IMR-90 (cell line): ENCODE measurements around the gene CUEDC2. TPM values are rescaled to one million over a fixed set of nuclear protein-coding genes. Genes with fewer than 3 reads are reported as not detected.

Experiments used
- ATAC-seq: fragments of 200-7000 bp; cut with Tn5 transposase; 2 replicates; pipeline ENCODE4 v1.9.1; 2020; ENCODE audit warnings: low read depth, mild to moderate bottlenecking, moderate library complexity
- BruUV-seq: library from RNA; stranded (reverse); fragments of 400-500 nt; replicated peaks from 2 replicates; lab custom pipeline; 2021; lab: Mats Ljungman, UMichigan
- CTCF ChIA-PET: fragments of 300-600 bp; formaldehyde crosslinking; extraction: SDS; loops from one replicate; lab custom pipeline; 2021; ENCODE audit warnings: antibody characterized with exemption; lab: Yijun Ruan, JAX
- POLR2A ChIA-PET: fragments of 300-600 bp; sonication (Branson Sonifier 250); formaldehyde crosslinking; loops from one replicate; lab custom pipeline; 2022; ENCODE audit warnings: antibody characterized with exemption; ENCODE audit not compliant: unreplicated experiment; lab: Charles Lee
- DNase-seq: peaks from one replicate; pipeline ENCODE4 v3.0.0; 2013
- H2AFZ ChIP-seq: replicated peaks from 2 replicates; pipeline ENCODE3; 2013; ENCODE audit warnings: low read length, mild to moderate bottlenecking; ENCODE audit not compliant: poor library complexity
- H2AK5ac ChIP-seq: 2 replicates; pipeline ENCODE4 v1.6.1; 2013; ENCODE audit warnings: low read depth, low read length, inconsistent platforms
- H2AK9ac ChIP-seq: replicated peaks from 2 replicates; pipeline ENCODE3; 2013; ENCODE audit warnings: mild to moderate bottlenecking, low read depth, low read length, moderate library complexity; ENCODE audit not compliant: poor library complexity
- H2BK120ac ChIP-seq: 2 replicates; pipeline ENCODE4 v1.6.1; 2013; ENCODE audit warnings: low read depth, low read length, inconsistent platforms
- H2BK15ac ChIP-seq: 3 replicates; pipeline ENCODE4 v1.6.1; 2013; ENCODE audit warnings: low read depth, low read length, inconsistent platforms
- H2BK20ac ChIP-seq: 2 replicates; pipeline ENCODE4 v1.6.1; 2013; ENCODE audit warnings: low read depth, mild to moderate bottlenecking, inconsistent platforms, low read length, moderate library complexity
- H2BK5ac ChIP-seq: 2 replicates; pipeline ENCODE4 v1.6.1; 2013; ENCODE audit warnings: mild to moderate bottlenecking, low read depth, low read length, inconsistent platforms; ENCODE audit not compliant: poor library complexity, severe bottlenecking
- H3K14ac ChIP-seq: replicated peaks from 2 replicates; pipeline ENCODE4 v1.6.1; 2013; ENCODE audit warnings: low read depth, low read length, inconsistent platforms
- H3K18ac ChIP-seq: 2 replicates; pipeline ENCODE4 v1.6.1; 2013; ENCODE audit warnings: low read depth, low read length, control low read depth
- H3K23ac ChIP-seq: 2 replicates; pipeline ENCODE4 v1.6.1; 2013; ENCODE audit warnings: low read depth, low read length, inconsistent platforms
- H3K27ac ChIP-seq: 2 replicates; pipeline ENCODE4 v1.5.1; 2013; ENCODE audit warnings: mild to moderate bottlenecking, control low read depth, low read length; ENCODE audit not compliant: insufficient read depth
- H3K27me3 ChIP-seq: 2 replicates; pipeline ENCODE4 v1.6.1; 2013; ENCODE audit warnings: low read length; ENCODE audit not compliant: control insufficient read depth, insufficient read depth
- H3K36me3 ChIP-seq: 2 replicates; pipeline ENCODE4 v1.6.1; 2013; ENCODE audit warnings: low read length, mixed read lengths; ENCODE audit not compliant: control insufficient read depth, insufficient read depth
- H3K4ac ChIP-seq: 2 replicates; pipeline ENCODE4 v1.6.1; 2013; ENCODE audit warnings: low read depth, low read length, inconsistent platforms
- H3K4me1 ChIP-seq: 2 replicates; pipeline ENCODE4 v1.6.1; 2013; ENCODE audit warnings: low read length, mixed read lengths; ENCODE audit not compliant: control insufficient read depth, insufficient read depth
- H3K4me2 ChIP-seq: 2 replicates; pipeline ENCODE4 v1.6.1; 2013; ENCODE audit warnings: low read depth, mild to moderate bottlenecking, control low read depth, low read length, moderate library complexity
- H3K4me3 ChIP-seq: 2 replicates; pipeline ENCODE4 v1.5.1; 2013; ENCODE audit warnings: low read depth, mild to moderate bottlenecking, control low read depth, low read length, moderate library complexity; ENCODE audit not compliant: insufficient read depth
- H3K56ac ChIP-seq: 2 replicates; pipeline ENCODE4 v1.6.1; 2013; ENCODE audit warnings: low read length, inconsistent platforms; ENCODE audit not compliant: insufficient read depth; ENCODE audit errors: extremely low read depth
- H3K79me1 ChIP-seq, 2 experiments: 2 replicates each; pipeline ENCODE4 v1.6.1; 2013; ENCODE audit warnings: low read length in 2 of 2, inconsistent platforms in 1 of 2, low read depth in 1 of 2
- H3K9ac ChIP-seq: 2 replicates; pipeline ENCODE4 v1.6.1; 2013; ENCODE audit warnings: low read depth, low read length, control low read depth
- H3K9me1 ChIP-seq: 2 replicates; pipeline ENCODE4 v1.6.1; 2013; ENCODE audit warnings: low read length, inconsistent platforms; ENCODE audit not compliant: insufficient read depth
- H3K9me3 ChIP-seq: 2 replicates; pipeline ENCODE4 v1.6.1; 2013; ENCODE audit warnings: low read length; ENCODE audit not compliant: control insufficient read depth, insufficient read depth
- H4K20me1 ChIP-seq: 2 replicates; pipeline ENCODE4 v1.6.1; 2013; ENCODE audit warnings: low read length, inconsistent platforms; ENCODE audit not compliant: insufficient read depth
- H4K5ac ChIP-seq: 2 replicates; pipeline ENCODE4 v1.6.1; 2013; ENCODE audit warnings: mild to moderate bottlenecking, low read depth, low read length, control low read depth
- H4K8ac ChIP-seq, 2 experiments: 2 replicates each; pipeline ENCODE4 v1.6.1; 2013; ENCODE audit warnings: low read depth in 2 of 2, low read length in 2 of 2, control low read depth in 1 of 2, inconsistent platforms in 1 of 2
- H4K91ac ChIP-seq: 2 replicates; pipeline ENCODE4 v1.6.1; 2013; ENCODE audit warnings: low read depth, low read length, inconsistent platforms; ENCODE audit not compliant: insufficient read depth
- CEBPB ChIP-seq: IDR thresholded peaks from 2 replicates; pipeline ENCODE4 v1.6.1; 2012; ENCODE audit warnings: low read depth, low read length, improper control_type of control experiment
- CHD1 ChIP-seq: IDR thresholded peaks from 2 replicates; pipeline ENCODE4 v1.6.1; 2012; ENCODE audit warnings: low read depth, low read length, improper control_type of control experiment
- CTCF ChIP-seq: conservative IDR thresholded peaks from 2 replicates; pipeline ENCODE4 v1.5.1; 2012; ENCODE audit warnings: mild to moderate bottlenecking, low read depth, low read length, improper control_type of control experiment
- FOS ChIP-seq: fragments of 150-350 bp; IDR thresholded peaks from 2 replicates; pipeline ENCODE4 v1.6.1; 2016; ENCODE audit warnings: low read depth, low read length
- MAFK ChIP-seq: IDR thresholded peaks from 2 replicates; pipeline ENCODE4 v1.6.1; 2012; ENCODE audit warnings: low read depth, low read length, improper control_type of control experiment
- NFE2L2 ChIP-seq: fragments of 150-350 bp; IDR thresholded peaks from 2 replicates; pipeline ENCODE4 v1.6.1; 2016; ENCODE audit warnings: low read depth, mild to moderate bottlenecking, low read length
- POLR2A ChIP-seq: IDR thresholded peaks from 2 replicates; pipeline ENCODE4 v1.6.1; 2012; ENCODE audit warnings: mild to moderate bottlenecking, low read depth, low read length
- RFX5 ChIP-seq: IDR thresholded peaks from 2 replicates; pipeline ENCODE4 v1.8.0; 2012; ENCODE audit warnings: low read depth, mild to moderate bottlenecking, low read length, moderate library complexity
- WGBS, 2 experiments: methylation state at CpG; one replicate each; pipeline versions ENCODE4 v1.1.5 to v1.1.7; 2013; ENCODE audit warnings: missing lambda C conversion rate in 2 of 2; ENCODE audit not compliant: insufficient read length in 1 of 2; ENCODE audit errors: extremely low coverage in 2 of 2; 5-methylcytosine and 5-hydroxymethylcytosine counted together
- dilution Hi-C: fragments of 300-500 bp; cut with HindIII; formaldehyde crosslinking; loops from one replicate; pipeline ENCODE4 v1.14.3; 2018; ENCODE audit warnings: low sequenced_read_pairs; ENCODE audit not compliant: unreplicated experiment
- in situ Hi-C: fragments of 300-500 bp; cut with MboI; formaldehyde crosslinking; loops from 3 replicates; pipeline ENCODE4 v1.14.3; 2019; ENCODE audit warnings: low sequenced_read_pairs, inconsistent platforms, mixed read lengths
- intact Hi-C: fragments of 100-400 bp; cut with micrococcal nuclease; formaldehyde crosslinking; loops from 2 replicates; pipeline ENCODE4 v1.10.0; 2022
- polyA plus RNA-seq, 3 experiments: library from polyadenylated mRNA; depleted of rRNA; stranded (reverse); fragments of >200 nt; gene quantifications; 2 replicates each; pipeline ENCODE4 v1.2.3, GENCODE V29; 2012; ENCODE audit warnings: low replicate concordance in 1 of 3
- total RNA-seq: library from RNA; depleted of rRNA; stranded (reverse); fragments of >200 nt; gene quantifications from 2 replicates; pipeline ENCODE4 v1.2.3, GENCODE V29; 2012
- TF ChIP-seq, protein P1 (sequence below): fragments of 150-350 bp; IDR thresholded peaks from 2 replicates; pipeline ENCODE4 v1.6.1; 2016; ENCODE audit warnings: low read depth, mild to moderate bottlenecking, low read length, moderate library complexity, borderline replicate concordance

The CUEDC2 gene
- total and polyA plus RNA-seq, 2 of the 4 experiments (the other 2 are of a cell fraction): 55.7 to 84.9 TPM

GRCh38 chr10:102425444-102425843, 6.9 kb downstream of the CUEDC2 start:
- Histone ChIP-seq H3K27ac (no peak overlapping the region), H2BK120ac (no peak overlapping the region), H3K4me2 (no peak overlapping the region), H4K20me1 (no peaks in the 10 kb centered on the region), H4K91ac (no peak overlapping the region), H3K4me3 (no peak overlapping the region), H2BK15ac (no peak overlapping the region), H2AK5ac (no peak overlapping the region), H3K56ac (no peak overlapping the region), H3K27me3 (no peaks in the 10 kb centered on the region), H3K36me3 (peaks cover 6% of the 10 kb centered on the region; the same call in 1 of the 2 replicates), H3K9me3 (no peaks in the 10 kb centered on the region), H2AK9ac (no peak overlapping the region), H4K5ac (no peak overlapping the region), H4K8ac (no peak overlapping the region), H2BK5ac (no peak overlapping the region), H3K79me1 (peaks cover 3 to 44% of the 10 kb centered on the region in 2 experiments; a peak in 3 of 4 replicates), H3K9me1 (0 out of 2 replicates have a peak, but pooled peaks cover 4% of the 10 kb centered on the region), H2BK20ac (no peak overlapping the region), H2AFZ (no peak overlapping the region), H3K14ac (no peak overlapping the region), H3K18ac (no peak overlapping the region), H3K4me1 (peaks cover 6% of the 10 kb centered on the region), H3K23ac (no peak overlapping the region), H3K9ac (no peak overlapping the region), H3K4ac (no peak overlapping the region)
- TF ChIP-seq, protein P1, sequence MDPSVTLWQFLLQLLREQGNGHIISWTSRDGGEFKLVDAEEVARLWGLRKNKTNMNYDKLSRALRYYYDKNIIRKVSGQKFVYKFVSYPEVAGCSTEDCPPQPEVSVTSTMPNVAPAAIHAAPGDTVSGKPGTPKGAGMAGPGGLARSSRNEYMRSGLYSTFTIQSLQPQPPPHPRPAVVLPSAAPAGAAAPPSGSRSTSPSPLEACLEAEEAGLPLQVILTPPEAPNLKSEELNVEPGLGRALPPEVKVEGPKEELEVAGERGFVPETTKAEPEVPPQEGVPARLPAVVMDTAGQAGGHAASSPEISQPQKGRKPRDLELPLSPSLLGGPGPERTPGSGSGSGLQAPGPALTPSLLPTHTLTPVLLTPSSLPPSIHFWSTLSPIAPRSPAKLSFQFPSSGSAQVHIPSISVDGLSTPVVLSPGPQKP: no peak
- no peak for TF ChIP-seq FOS
- TF ChIP-seq RFX5: no peak
- TF ChIP-seq CHD1: no peak
- TF ChIP-seq MAFK: no peak
- no peak for TF ChIP-seq CTCF
- no peak for TF ChIP-seq CEBPB
- TF ChIP-seq NFE2L2: no peak
- TF ChIP-seq POLR2A: no peak
- POLR2A ChIA-PET: no interaction called here
- dilution Hi-C loops: no loop called here
- WGBS, 2 experiments: no CpG with 5 or more reads among the region's 1 CpG
- no TSS peak for BruUV-seq
- DNase-seq (no peak), ATAC-seq (no peak)
- CTCF ChIA-PET: no interaction called here
- in situ Hi-C loops: no loop called here
- intact Hi-C loops: no loop called here
